ENCODE data around the gene ANO4. TPM values are rescaled to one million over a fixed set of nuclear protein-coding genes. Genes with fewer than 3 reads are reported as not detected.
"Not testable (repeated sequence)": the region's sequence is repeated elsewhere in the genome, so short reads cannot be mapped to it uniquely, and the experiment has no call there.

ANO4 gene
- polyA plus RNA-seq, 1 donor from 2014 or later, result not detected

DNA sequence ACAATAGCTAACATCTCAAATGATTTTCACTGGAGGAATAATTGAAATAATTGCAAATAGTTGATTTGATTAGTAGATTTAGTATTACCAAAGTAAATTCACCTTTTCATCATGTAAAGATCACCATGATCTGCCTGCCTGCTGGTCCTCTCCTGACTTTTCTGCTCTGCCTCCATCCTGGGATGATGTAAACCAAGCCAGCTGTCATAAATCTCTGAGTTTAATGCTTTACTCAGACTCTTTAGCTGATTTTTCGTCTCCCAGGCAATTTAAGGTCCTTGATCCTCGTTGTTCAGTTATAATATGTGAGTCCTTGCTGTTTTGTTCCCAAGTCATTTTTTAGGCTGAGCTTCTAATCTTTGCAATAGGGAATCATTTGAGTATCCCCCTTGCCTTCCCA, 138.0 kb downstream of the ANO4 start:
- H3K27me3 Mint-ChIP-seq, result no peaks in the 10 kb centered on the region
- H3K36me3 Mint-ChIP-seq, result peaks cover 1% of the 10 kb centered on the region
- peaks cover 0 to 11% (median 0%) of the 10 kb centered on the region in 3 donors for H3K9me3 Mint-ChIP-seq
- H3K27ac Mint-ChIP-seq, result no peak overlapping the region
- no peaks in the 10 kb centered on the region for H3K4me1 Mint-ChIP-seq
- H3K4me3 Mint-ChIP-seq, result no peak overlapping the region

DNA sequence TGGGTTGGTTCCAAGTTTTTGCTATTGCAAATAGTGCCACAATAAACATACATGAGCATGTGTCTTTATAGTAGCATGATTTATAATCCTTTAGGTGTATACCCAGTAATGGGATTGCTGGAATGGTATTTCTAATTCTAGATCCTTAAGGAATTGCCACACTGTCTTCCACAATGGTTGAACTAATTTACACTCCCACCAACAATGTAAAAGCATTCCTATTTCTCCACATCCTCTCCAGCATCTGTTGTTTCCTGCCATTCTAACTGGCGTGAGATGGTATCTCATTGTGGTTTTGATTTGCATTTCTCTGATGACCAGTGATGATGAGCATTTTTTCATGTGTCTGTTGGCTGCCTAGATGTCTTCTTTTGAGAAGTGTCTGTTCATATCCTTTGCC, 139.0 kb downstream of the ANO4 start:
- H3K27me3 Mint-ChIP-seq, H3K4me3 Mint-ChIP-seq, H3K4me1 Mint-ChIP-seq, H3K36me3 Mint-ChIP-seq: not testable (repeated sequence)
- H3K27ac Mint-ChIP-seq, result peak overlapping the region in 1 of 3 donors; percentile 27
- H3K9me3 Mint-ChIP-seq, result peaks cover 0 to 11% (median 0%) of the 10 kb centered on the region in 3 donors

- no peak overlapping the region for H3K27ac Mint-ChIP-seq
- H3K36me3 Mint-ChIP-seq, result no peaks in the 10 kb centered on the region
- no peaks in the 10 kb centered on the region for H3K4me1 Mint-ChIP-seq
- no peak overlapping the region for H3K4me3 Mint-ChIP-seq
- H3K27me3 Mint-ChIP-seq, result no peaks in the 10 kb centered on the region
- peaks cover 0 to 9% (median 0%) of the 10 kb centered on the region in 3 donors for H3K9me3 Mint-ChIP-seq
Observed at GRCh38 chr12:100935929-100936328, 141.4 kb downstream of the ANO4 start.

DNA sequence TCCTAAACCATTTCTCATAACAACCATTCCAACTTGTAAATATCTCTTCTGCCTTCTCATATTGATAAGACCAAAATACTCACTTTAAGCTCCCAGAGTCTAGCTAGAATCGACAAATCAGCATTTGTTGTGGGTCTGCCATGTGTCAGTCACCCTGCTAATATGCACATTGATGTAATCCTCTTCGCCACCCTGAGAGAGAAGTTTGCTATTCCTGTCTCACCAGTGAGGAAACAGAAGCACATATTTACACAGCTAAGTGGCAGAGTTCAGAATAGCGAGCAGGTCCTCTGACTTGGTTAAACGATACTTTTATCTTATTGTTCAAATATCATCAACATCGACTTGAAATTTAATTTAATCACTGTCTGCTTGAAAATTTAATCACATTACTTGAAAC, 142.1 kb downstream of the ANO4 start:
- Mint-ChIP-seq H3K4me3 (no peak overlapping the region), H3K27me3 (no peaks in the 10 kb centered on the region), H3K36me3 (no peaks in the 10 kb centered on the region), H3K4me1 (no peaks in the 10 kb centered on the region), H3K27ac (no peak overlapping the region), H3K9me3 (peaks cover 0 to 9% (median 0%) of the 10 kb centered on the region in 3 donors)

DNA sequence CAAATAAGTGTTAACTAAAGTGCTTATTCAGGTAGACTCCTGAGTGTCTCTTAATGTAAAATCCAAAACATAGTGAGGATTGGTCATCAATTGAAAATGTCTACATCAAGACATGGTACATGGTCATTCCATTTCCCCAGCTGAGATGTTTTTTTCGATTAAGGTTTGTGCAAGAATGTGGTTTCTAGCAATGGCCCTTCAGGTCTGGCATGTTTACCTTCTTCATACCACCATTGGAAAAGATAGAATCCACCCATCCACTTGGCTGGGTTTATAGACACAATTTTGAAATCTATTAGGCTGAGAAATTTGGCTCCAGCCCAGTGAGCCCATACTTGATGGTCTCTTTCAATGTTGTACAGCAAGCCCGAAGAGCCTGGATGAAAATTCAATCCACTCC, 145.9 kb downstream of the ANO4 start:
- Mint-ChIP-seq H3K4me3 (no peak overlapping the region), H3K27ac (no peak overlapping the region)

DNA sequence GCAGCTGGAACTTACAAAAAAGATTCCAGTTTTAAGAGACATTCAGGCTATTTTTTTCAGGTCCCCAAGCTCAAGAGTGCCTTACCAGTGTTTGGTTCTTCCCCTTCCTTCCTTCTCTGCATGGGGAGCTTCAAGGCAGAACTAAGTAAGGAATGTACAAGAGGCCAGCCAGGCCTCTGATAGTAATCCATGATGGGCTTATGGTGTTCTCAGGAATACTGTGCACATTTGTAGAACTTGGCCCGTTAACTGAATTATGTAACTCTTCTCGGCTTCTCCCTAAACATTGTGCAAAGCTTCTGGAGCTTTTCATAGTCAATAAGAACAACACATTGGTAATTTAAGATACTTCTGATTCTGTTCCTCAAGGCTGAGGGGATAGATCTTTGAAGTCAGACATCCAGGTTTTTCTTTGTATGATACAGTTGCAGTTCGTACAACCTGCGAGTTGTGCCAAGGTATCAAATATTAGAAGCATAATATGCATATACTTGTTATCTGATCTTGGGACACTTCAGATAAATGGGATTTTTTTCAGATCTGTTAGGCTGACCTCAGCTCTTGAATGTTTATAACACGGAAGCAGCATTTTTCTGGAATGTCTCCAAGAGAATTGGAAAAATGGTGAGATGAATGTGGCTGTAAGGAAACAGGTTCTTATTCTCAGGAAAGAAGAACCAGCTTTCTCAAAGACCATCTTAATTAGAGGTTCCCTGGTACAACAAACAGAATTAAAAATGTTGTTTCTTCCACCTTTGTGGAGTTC, 148.6 kb downstream of the ANO4 start:
- Mint-ChIP-seq H3K27me3 (peaks cover 2% of the 10 kb centered on the region), H3K4me3 (no peak overlapping the region), H3K27ac (no peak overlapping the region), H3K36me3 (no peaks in the 10 kb centered on the region), H3K4me1 (peaks cover 0 to 1% (median 0%) of the 10 kb centered on the region in 3 donors), H3K9me3 (no peaks in the 10 kb centered on the region)

More for the DNA sequence above, 145.9 kb downstream of the ANO4 start:
- no peaks in the 10 kb centered on the region for H3K4me1 Mint-ChIP-seq
- no peaks in the 10 kb centered on the region for H3K9me3 Mint-ChIP-seq
- no peaks in the 10 kb centered on the region for H3K36me3 Mint-ChIP-seq
- no peaks in the 10 kb centered on the region for H3K27me3 Mint-ChIP-seq

- H3K4me3 Mint-ChIP-seq, result no peak overlapping the region
- no peaks in the 10 kb centered on the region for H3K36me3 Mint-ChIP-seq
- H3K9me3 Mint-ChIP-seq, result peaks cover 0 to 1% (median 0%) of the 10 kb centered on the region in 3 donors
- H3K4me1 Mint-ChIP-seq, result no peaks in the 10 kb centered on the region
- no peak overlapping the region for H3K27ac Mint-ChIP-seq
- H3K27me3 Mint-ChIP-seq, result no peaks in the 10 kb centered on the region
Observed at GRCh38 chr12:100951756-100952155, 157.2 kb downstream of the ANO4 start.

- Mint-ChIP-seq H3K27ac (no peak overlapping the region), H3K4me3 (no peak overlapping the region), H3K4me1 (no peaks in the 10 kb centered on the region), H3K36me3 (no peaks in the 10 kb centered on the region), H3K27me3 (peaks cover 3% of the 10 kb centered on the region), H3K9me3 (peaks cover 0 to 1% (median 0%) of the 10 kb centered on the region in 3 donors)
Observed at GRCh38 chr12:100953217-100953616, 158.6 kb downstream of the ANO4 start.

DNA sequence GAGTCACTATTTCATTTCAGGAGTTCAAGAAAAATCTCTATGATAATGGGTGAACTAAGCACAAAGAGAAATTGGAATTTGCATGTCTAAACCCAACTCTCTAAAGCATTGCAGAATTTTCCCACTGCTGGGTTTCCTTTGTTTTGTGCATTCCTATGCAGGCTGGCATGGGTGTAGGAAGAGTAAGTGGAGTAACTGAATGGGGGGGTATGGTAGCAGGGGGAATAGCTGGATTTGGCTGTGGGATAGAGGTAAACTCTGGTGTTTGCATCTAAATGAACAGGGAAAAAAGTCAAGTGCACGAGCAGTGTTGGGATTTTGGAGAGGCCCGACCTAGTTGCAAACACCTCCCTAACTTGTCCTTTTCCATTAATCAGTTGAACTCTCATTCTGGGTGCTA, 159.1 kb downstream of the ANO4 start:
- Mint-ChIP-seq H3K4me1 (peaks cover 0 to under 1% (median 0%) of the 10 kb centered on the region in 3 donors), H3K4me3 (no peak overlapping the region), H3K36me3 (no peaks in the 10 kb centered on the region), H3K27me3 (peaks cover 3% of the 10 kb centered on the region), H3K27ac (no peak overlapping the region), H3K9me3 (peaks cover 0 to 1% (median 0%) of the 10 kb centered on the region in 3 donors)

DNA sequence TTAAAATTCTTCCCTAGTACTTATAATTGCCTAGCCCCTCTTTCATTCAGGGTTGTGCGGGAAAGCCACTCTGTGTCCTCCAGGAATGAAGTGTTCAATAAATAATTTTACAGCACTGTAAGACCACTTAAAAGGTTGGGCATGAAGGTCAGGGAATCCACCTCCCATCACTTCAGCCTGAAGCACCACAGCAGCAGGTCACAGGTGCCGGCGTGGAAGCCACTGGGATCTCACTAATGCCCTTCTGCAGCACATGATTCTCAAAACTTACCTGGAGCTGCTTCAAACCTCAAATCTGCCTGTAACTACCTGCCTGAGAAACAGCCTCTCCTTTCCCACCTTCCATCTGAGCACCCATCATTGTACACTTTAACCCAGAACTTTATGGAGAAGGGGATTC, 159.5 kb downstream of the ANO4 start:
- Mint-ChIP-seq H3K4me1 (peaks cover 0 to 1% (median 0%) of the 10 kb centered on the region in 3 donors), H3K27ac (no peak overlapping the region), H3K9me3 (peaks cover 0 to 1% (median 0%) of the 10 kb centered on the region in 3 donors), H3K4me3 (no peak overlapping the region), H3K27me3 (peaks cover 3% of the 10 kb centered on the region), H3K36me3 (no peaks in the 10 kb centered on the region)

DNA sequence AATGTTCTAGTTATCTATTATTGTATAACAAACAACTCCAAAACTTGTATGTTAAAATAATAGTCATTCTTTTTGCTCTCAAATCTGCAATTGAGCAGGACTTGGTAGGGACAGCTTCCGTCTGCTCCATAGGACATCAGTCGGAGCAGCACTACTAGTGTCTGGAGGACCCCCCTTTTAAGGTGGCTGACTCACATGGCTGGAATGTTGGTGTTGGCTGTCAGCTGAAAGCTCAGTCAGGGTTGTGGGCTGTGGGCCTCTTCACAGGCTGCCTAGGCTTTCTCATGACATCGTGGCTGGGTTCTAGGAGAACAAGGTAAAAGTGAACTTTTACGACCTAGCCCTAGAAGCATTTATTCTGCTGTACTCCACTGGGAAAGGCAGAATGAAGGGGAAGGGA, 160.6 kb downstream of the ANO4 start:
- Mint-ChIP-seq H3K4me3 (no peak overlapping the region), H3K36me3 (no peaks in the 10 kb centered on the region), H3K27ac (no peak overlapping the region), H3K9me3 (peaks cover 0 to 1% (median 0%) of the 10 kb centered on the region in 3 donors), H3K4me1 (peaks cover 0 to 1% (median 0%) of the 10 kb centered on the region in 3 donors), H3K27me3 (peaks cover 3% of the 10 kb centered on the region)

DNA sequence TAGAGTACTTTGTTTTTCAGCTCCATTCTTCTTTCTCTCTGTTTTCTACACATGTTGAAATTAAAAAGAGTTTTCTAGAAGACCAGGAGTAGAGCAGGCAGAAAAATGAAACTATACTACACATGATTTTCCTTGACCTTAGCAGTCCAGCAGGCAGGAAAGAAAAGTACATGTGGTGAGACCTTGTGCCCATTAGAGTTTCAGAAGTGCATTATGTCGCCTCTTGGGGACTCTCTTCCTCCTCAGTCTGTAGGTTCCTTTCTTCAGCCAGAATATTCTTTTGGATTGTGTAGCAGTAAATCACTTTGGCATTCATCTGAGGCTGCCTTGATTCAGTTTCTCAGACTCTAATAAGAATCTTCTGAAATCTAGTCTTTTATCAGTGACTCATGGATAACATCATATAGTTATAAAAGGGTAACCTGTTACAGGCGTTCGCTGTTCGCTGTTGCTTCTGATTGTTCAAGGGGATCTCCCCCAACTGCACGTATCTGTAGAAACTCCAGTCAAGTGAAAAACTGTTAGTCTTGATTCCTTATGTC, 161.8 kb downstream of the ANO4 start:
- Mint-ChIP-seq H3K27ac (no peak overlapping the region), H3K36me3 (no peaks in the 10 kb centered on the region), H3K9me3 (peaks cover 0 to 2% (median 1%) of the 10 kb centered on the region in 3 donors), H3K4me1 (peaks cover 0 to 1% (median 0%) of the 10 kb centered on the region in 3 donors), H3K4me3 (no peak overlapping the region), H3K27me3 (peaks cover 4% of the 10 kb centered on the region)

GRCh38 chr12:100959481-100959880, 164.9 kb downstream of the ANO4 start:
- peaks cover 0 to 1% (median 0%) of the 10 kb centered on the region in 3 donors for H3K4me1 Mint-ChIP-seq
- H3K9me3 Mint-ChIP-seq, result peaks cover 0 to 2% (median 0%) of the 10 kb centered on the region in 3 donors
- no peak overlapping the region for H3K4me3 Mint-ChIP-seq
- H3K27me3 Mint-ChIP-seq, result peaks cover 4% of the 10 kb centered on the region
- H3K36me3 Mint-ChIP-seq, result no peaks in the 10 kb centered on the region
- no peak overlapping the region for H3K27ac Mint-ChIP-seq

DNA sequence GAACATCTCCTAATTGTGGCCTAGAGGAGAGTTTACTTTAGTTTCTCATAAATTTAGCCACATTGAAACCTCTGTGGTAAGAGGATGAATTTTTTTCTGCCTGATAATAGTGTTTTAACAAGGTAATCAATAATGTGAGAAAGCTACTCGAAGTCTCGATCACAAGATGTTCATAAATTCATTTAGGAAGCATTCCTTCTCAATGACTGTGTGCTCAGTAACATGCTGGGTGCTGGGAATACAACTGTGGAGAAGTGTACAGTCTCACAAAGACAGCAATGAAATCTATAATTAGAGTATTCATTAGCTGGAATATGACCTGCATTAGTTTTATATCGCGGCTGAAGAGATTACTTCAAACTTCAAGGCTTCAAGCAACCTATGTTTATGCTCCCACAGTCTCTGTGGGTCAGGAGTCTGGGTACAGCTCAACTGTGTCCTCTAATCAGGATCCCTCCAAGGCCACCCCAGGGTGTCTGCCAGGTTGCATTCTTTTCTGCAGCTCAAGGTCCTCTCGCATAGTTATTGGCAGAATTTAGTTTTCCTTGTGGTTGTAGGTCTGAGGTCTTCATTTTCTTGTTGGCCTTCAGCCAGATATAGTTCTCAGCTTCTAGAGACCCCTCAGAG, 167.6 kb downstream of the ANO4 start:
- no peaks in the 10 kb centered on the region for H3K36me3 Mint-ChIP-seq
- H3K27ac Mint-ChIP-seq, result no peak overlapping the region
- peaks cover 0 to 1% (median 0%) of the 10 kb centered on the region in 3 donors for H3K4me1 Mint-ChIP-seq
- peaks cover 4% of the 10 kb centered on the region for H3K27me3 Mint-ChIP-seq
- H3K4me3 Mint-ChIP-seq, result no peak overlapping the region
- peaks cover 0 to 2% (median 0%) of the 10 kb centered on the region in 3 donors for H3K9me3 Mint-ChIP-seq

DNA sequence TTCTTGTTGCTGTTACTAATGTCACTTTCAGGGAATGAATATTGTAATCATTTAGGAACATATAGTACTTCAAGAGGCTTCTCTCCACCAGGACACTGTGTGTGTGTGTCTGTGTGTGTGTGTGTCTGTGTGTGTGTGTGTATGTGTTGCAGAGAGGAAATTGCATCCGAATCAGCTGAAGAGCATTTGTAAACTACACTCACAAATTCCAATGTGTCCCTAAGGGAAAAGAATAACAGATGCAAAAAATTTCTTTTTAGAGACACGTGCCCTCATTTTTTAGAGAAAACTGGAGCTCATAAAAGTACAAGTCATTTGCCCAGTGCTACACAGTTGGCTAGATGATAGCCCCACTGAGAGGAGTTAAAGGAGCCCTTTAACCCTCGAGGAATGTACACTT, 168.8 kb downstream of the ANO4 start:
- Mint-ChIP-seq H3K4me3 (no peak overlapping the region), H3K4me1 (peaks cover 0 to 1% (median 0%) of the 10 kb centered on the region in 3 donors), H3K27me3 (peaks cover 1% of the 10 kb centered on the region), H3K27ac (no peak overlapping the region), H3K9me3 (peaks cover 0 to 2% (median 0%) of the 10 kb centered on the region in 3 donors), H3K36me3 (no peaks in the 10 kb centered on the region)
